Measurements from ENCODE around the gene NTRK2. TPM values are rescaled to one million over a fixed set of nuclear protein-coding genes. Genes with fewer than 3 reads are reported as not detected.
A peak's percentile ranks its signal among the peaks of the same experiment; 100 is the strongest.

Gene NTRK2
- total RNA-seq, 6 donors from 2014 or later, result 0.30 to 16.8 (median 2.6) TPM

- DNase-seq (no peak), ATAC-seq (ENCODE audit: low FRiP score in 2 of 2) (no peak)
- Histone ChIP-seq H3K36me3 (no peaks in the 10 kb centered on the region), H3K4me1 (peaks cover 0 to 13% (median 4%) of the 10 kb centered on the region in 4 donors), H3K27me3 (no peaks in the 10 kb centered on the region), H3K27ac (no peak overlapping the region), H3K4me3 (no peak overlapping the region), H3K9me3 (no peaks in the 10 kb centered on the region)
- TF ChIP-seq EP300 (IDR thresholded peaks at IDR 0.05) (no peak), CTCF (IDR thresholded peaks at IDR 0.05) (no peak), POLR2AphosphoS5 (IDR thresholded peaks at IDR 0.05) (no peak), POLR2A (IDR thresholded peaks at IDR 0.05) (no peak)
- 85 to 86% methylated on average over 3 of the region's 3 CpGs for WGBS, 2 donors
Measured at GRCh38 chr9:84953252-84953773, 283.8 kb downstream of the NTRK2 start.

GRCh38 chr9:84953797-84954705 is 284.5 kb downstream of the NTRK2 start:
- ATAC-seq (ENCODE audit: low FRiP score in 2 of 2), result peak; percentile 93 to 94
- H3K27ac ChIP-seq, result no peak overlapping the region
- 27 to 30% methylated on average over 20 to 21 of the region's 21 CpGs for WGBS, 2 donors
- H3K36me3 ChIP-seq, result no peaks in the 10 kb centered on the region
- H3K4me3 ChIP-seq, result no peak overlapping the region
- no peaks in the 10 kb centered on the region for H3K27me3 ChIP-seq
- TF ChIP-seq POLR2A (IDR thresholded peaks at IDR 0.05) (no peak), CTCF (IDR thresholded peaks at IDR 0.05) (peak; percentile 82 to 93 (median 87)), POLR2AphosphoS5 (IDR thresholded peaks at IDR 0.05) (no peak), EP300 (IDR thresholded peaks at IDR 0.05) (no peak)
- no peaks in the 10 kb centered on the region for H3K9me3 ChIP-seq
- H3K4me1 ChIP-seq, result peaks cover 0 to 13% (median 4%) of the 10 kb centered on the region in 4 donors
- peak; percentile 76 to 87 for DNase-seq

GRCh38 chr9:84955155-84955554 is 285.6 kb downstream of the NTRK2 start:
- 95 to 99% methylated on average over 14 to 18 of the region's 18 CpGs for WGBS, 2 donors
- H3K4me3 ChIP-seq, result no peak overlapping the region
- no peaks in the 10 kb centered on the region for H3K9me3 ChIP-seq
- ATAC-seq (ENCODE audit: low FRiP score in 2 of 2), result no peak
- no peaks in the 10 kb centered on the region for H3K36me3 ChIP-seq
- no peak for TF ChIP-seq POLR2AphosphoS5 (IDR thresholded peaks at IDR 0.05)
- no peak for TF ChIP-seq CTCF (IDR thresholded peaks at IDR 0.05)
- TF ChIP-seq EP300 (IDR thresholded peaks at IDR 0.05), result no peak
- TF ChIP-seq POLR2A (IDR thresholded peaks at IDR 0.05), result no peak
- H3K27ac ChIP-seq, result no peak overlapping the region
- peaks cover 0 to 13% (median 4%) of the 10 kb centered on the region in 4 donors for H3K4me1 ChIP-seq
- peak in 1 of 2 donors; percentile 65 for DNase-seq
- no peaks in the 10 kb centered on the region for H3K27me3 ChIP-seq

- Histone ChIP-seq H3K36me3 (no peaks in the 10 kb centered on the region), H3K27me3 (no peaks in the 10 kb centered on the region), H3K27ac (no peak overlapping the region), H3K9me3 (no peaks in the 10 kb centered on the region), H3K4me3 (no peak overlapping the region), H3K4me1 (peaks cover 0 to 13% (median 4%) of the 10 kb centered on the region in 4 donors)
- WGBS, 2 donors, result 94 to 97% methylated on average over 4 of the region's 4 CpGs
- ATAC-seq (ENCODE audit: low FRiP score in 2 of 2) (no peak), DNase-seq (no peak)
- TF ChIP-seq EP300 (IDR thresholded peaks at IDR 0.05), result no peak
- no peak for TF ChIP-seq CTCF (IDR thresholded peaks at IDR 0.05)
- TF ChIP-seq POLR2AphosphoS5 (IDR thresholded peaks at IDR 0.05), result no peak
- TF ChIP-seq POLR2A (IDR thresholded peaks at IDR 0.05), result no peak
Measured at GRCh38 chr9:84955971-84956370, 286.4 kb downstream of the NTRK2 start.

All from upper lobe of left lung (tissue), 6 donors.